Body of pancreas (tissue), 4 donors: ENCODE data around the gene CYGB. TPM values are rescaled to one million over a fixed set of nuclear protein-coding genes. Genes with fewer than 3 reads are reported as not detected.

ENCODE experiments used
- ATAC-seq: fragments of 150-250 bp; one replicate; pipeline ENCODE4 v1.9.1; 2016
- DNase-seq, 4 donors: peaks; one replicate each; pipeline ENCODE4 v3.0.0-alpha.2; 2019
- H3K27ac ChIP-seq, 4 donors: fragments of 200-600 bp; sonication (generic); 1 replicate in 3 of 4; 2 replicates in 1 of 4; pipeline versions ENCODE4 v1.5.1 to v1.6.1; 2016 to 2019; ENCODE audit warnings: mild to moderate bottlenecking in 1 of 4, mixed read lengths in 1 of 4, moderate library complexity in 1 of 4
- H3K27me3 ChIP-seq, 2 donors: fragments of 200-600 bp; sonication (generic); one replicate each; pipeline ENCODE4 v1.6.0; 2016; ENCODE audit warnings: mild to moderate bottlenecking in 1 of 2
- H3K36me3 ChIP-seq, 2 donors: fragments of 200-600 bp; sonication (generic); replicated peaks in 1 of 2; 2 replicates each; pipeline ENCODE4 v1.5.1; 2016; ENCODE audit warnings: low read depth in 2 of 2; ENCODE audit not compliant: insufficient read depth in 1 of 2
- H3K4me1 ChIP-seq: fragments of 200-600 bp; sonication (generic); one replicate; pipeline ENCODE4 v1.6.0; 2016
- H3K4me3 ChIP-seq, 2 donors: fragments of 200-600 bp; sonication (generic); 1 replicate in 1 of 2; 2 replicates in 1 of 2; pipeline ENCODE4 v1.5.1; 2016 to 2019
- H3K9me3 ChIP-seq, 3 donors: fragments of 200-600 bp; sonication (generic); 1 replicate in 2 of 3; 2 replicates in 1 of 3; pipeline ENCODE4 v1.5.1; 2016
- POLR2A ChIP-seq, 3 donors: fragments of 450-650 bp; IDR thresholded peaks; one replicate each; pipeline ENCODE4 v1.6.1; 2016; ENCODE audit warnings: antibody characterized with exemption in 3 of 3, mild to moderate bottlenecking in 2 of 3
- WGBS, 2 donors: methylation state at CpG; one replicate each; pipeline ENCODE4 v1.1.5; 2017; 5-methylcytosine and 5-hydroxymethylcytosine counted together
- intact Hi-C: fragments of 100-400 bp; cut with DNase I; formaldehyde crosslinking; loops from one replicate; pipeline ENCODE4 v1.15.1; 2023
- total RNA-seq, 2 donors: library from RNA; depleted of rRNA; stranded (reverse); fragments of >200 nt; gene quantifications; one replicate each; pipeline ENCODE4 v1.1.0, GENCODE V29; 2016
- TF ChIP-seq, protein P1 (sequence below), 7 experiments: fragments of 450-650 bp in 4 of 7; fragments of 200-600 bp in 3 of 7; sonication (generic) in 3 of 7; IDR thresholded peaks; one replicate each; pipeline ENCODE4 v1.5.1; 2016 to 2019; ENCODE audit warnings: antibody characterized with exemption in 7 of 7

The CYGB gene
- total RNA-seq, 2 donors from 2014 or later, result 9.6 to 21.1 TPM

DNA sequence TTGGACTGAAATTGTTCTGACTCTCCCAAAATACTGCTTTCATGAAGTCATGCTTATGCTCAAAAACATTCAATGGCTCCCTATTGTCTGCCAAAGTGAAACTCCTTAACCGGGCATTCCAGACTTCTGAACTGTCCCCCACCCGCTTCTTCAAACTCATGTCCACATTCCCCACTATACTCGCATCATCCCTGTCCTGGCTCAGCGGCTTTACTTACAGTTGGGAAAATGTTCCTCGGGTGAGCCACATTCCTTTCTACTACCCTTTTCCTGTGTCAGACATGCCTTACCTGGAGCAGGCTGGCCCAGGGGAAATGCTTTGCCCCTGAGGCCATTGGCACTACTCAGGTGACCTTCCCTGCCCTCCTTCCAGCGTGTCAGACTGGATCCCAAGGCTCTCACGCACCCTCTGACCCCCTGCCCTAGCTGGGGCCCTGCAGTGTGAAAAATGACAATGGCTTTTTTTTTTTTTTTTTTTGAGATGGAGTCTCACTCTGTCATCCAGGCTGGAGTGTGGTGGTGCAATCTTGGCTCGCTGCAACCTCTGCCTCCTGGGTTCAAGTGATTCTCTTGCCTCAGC lies 5.3 kb downstream of the CYGB start:
- Histone ChIP-seq H3K27me3 (no peaks in the 10 kb centered on the region), H3K4me1 (peaks cover 9% of the 10 kb centered on the region), H3K9me3 (no peaks in the 10 kb centered on the region), H3K36me3 (no peaks in the 10 kb centered on the region), H3K4me3 (no peak overlapping the region), H3K27ac (peak overlapping the region in 1 of 4 donors; percentile 24)
- DNase-seq (no peak), ATAC-seq (no peak)
- intact Hi-C loops, result no loop called here
- TF ChIP-seq, protein P1, sequence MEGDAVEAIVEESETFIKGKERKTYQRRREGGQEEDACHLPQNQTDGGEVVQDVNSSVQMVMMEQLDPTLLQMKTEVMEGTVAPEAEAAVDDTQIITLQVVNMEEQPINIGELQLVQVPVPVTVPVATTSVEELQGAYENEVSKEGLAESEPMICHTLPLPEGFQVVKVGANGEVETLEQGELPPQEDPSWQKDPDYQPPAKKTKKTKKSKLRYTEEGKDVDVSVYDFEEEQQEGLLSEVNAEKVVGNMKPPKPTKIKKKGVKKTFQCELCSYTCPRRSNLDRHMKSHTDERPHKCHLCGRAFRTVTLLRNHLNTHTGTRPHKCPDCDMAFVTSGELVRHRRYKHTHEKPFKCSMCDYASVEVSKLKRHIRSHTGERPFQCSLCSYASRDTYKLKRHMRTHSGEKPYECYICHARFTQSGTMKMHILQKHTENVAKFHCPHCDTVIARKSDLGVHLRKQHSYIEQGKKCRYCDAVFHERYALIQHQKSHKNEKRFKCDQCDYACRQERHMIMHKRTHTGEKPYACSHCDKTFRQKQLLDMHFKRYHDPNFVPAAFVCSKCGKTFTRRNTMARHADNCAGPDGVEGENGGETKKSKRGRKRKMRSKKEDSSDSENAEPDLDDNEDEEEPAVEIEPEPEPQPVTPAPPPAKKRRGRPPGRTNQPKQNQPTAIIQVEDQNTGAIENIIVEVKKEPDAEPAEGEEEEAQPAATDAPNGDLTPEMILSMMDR (IDR thresholded peaks at IDR 0.05), result no peak
- TF ChIP-seq POLR2A (IDR thresholded peaks at IDR 0.05), result no peak
- WGBS, 2 donors, result 74 to 83% methylated on average over 8 of the region's 8 CpGs

DNA sequence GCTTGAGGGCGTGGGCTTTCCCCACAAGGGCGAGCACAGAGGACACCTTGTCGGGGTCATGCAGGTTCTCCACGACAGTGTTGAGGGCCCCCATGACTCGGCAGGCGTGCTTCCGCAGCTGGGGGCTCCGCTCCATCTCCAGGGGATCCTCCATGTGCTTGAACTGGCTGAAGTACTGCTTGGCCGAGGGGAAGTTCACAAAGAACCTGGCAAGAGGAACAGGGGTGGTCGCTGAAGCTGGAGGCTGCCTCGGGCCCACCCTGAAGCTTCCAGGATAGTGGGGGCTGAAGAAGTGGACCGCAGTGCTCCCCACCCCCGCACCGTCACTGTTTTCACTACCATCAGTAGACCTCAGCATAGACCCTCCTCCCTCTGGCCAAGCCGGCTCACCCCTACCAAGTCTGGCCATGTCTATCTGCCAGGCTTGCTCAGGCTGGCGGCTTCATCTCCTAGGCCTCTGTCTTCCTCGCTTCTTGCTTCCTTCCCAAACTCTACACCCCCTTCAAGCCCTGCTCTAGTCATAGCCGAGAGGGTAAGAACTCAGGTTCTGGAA lies 5.9 kb downstream of the CYGB start:
- 77 to 85% methylated on average over 17 to 18 of the region's 18 CpGs for WGBS, 2 donors
- Histone ChIP-seq H3K9me3 (no peaks in the 10 kb centered on the region), H3K36me3 (no peaks in the 10 kb centered on the region), H3K27ac (peak overlapping the region in 2 of 4 donors; percentile 24 to 76), H3K4me1 (peaks cover 5% of the 10 kb centered on the region), H3K27me3 (no peaks in the 10 kb centered on the region), H3K4me3 (no peak overlapping the region)
- DNase-seq, result no peak
- intact Hi-C loops, result no loop called here
- TF ChIP-seq POLR2A (IDR thresholded peaks at IDR 0.05), result no peak
- TF ChIP-seq, protein P1 (IDR thresholded peaks at IDR 0.05), result no peak
- ATAC-seq, result no peak

DNA sequence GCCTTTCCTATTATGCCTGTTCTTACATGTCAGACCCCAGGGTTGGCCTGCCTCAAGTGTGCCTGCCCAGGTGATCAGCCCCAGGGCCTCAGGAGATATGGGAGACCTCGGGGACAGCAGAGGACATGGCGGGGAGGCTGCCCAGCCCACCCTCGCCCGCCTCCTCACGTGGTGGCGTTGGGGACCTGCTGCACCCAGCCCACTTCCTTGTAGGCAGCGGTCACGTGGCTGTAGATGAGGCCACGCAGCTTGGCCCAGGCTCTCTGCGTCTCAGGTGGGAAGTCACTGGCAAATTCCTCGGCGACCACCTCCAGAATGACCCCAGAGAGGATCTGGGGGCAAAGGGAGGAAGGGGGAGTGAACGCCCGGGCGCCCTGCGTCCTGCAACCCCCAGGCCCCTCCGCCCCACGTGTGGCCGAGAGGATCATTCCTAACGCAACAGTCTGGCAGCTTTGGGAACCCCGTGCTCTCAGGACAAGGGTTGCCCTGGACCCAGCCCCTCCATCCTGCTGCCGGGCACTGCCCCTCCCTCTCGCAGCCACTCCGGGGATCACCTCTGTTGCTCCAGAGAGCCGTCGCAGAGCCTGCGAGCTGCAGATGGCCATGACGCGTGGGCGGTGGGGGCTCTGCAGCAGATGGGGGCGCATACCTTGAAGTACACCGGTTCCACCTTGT lies 6.6 kb downstream of the CYGB start:
- H3K4me1 ChIP-seq, result peaks cover 5% of the 10 kb centered on the region
- TF ChIP-seq, protein P1 (IDR thresholded peaks at IDR 0.05), result no peak
- TF ChIP-seq POLR2A (IDR thresholded peaks at IDR 0.05), result no peak
- intact Hi-C loops, result no loop called here
- peak overlapping the region; percentile 22 to 78 (median 64) for H3K27ac ChIP-seq
- ATAC-seq (no peak), DNase-seq (no peak)
- H3K4me3 ChIP-seq, result no peak overlapping the region
- no peaks in the 10 kb centered on the region for H3K36me3 ChIP-seq
- H3K9me3 ChIP-seq, result no peaks in the 10 kb centered on the region
- H3K27me3 ChIP-seq, result no peaks in the 10 kb centered on the region
- 75 to 79% methylated on average over 12 to 31 of the region's 32 CpGs for WGBS, 2 donors

DNA sequence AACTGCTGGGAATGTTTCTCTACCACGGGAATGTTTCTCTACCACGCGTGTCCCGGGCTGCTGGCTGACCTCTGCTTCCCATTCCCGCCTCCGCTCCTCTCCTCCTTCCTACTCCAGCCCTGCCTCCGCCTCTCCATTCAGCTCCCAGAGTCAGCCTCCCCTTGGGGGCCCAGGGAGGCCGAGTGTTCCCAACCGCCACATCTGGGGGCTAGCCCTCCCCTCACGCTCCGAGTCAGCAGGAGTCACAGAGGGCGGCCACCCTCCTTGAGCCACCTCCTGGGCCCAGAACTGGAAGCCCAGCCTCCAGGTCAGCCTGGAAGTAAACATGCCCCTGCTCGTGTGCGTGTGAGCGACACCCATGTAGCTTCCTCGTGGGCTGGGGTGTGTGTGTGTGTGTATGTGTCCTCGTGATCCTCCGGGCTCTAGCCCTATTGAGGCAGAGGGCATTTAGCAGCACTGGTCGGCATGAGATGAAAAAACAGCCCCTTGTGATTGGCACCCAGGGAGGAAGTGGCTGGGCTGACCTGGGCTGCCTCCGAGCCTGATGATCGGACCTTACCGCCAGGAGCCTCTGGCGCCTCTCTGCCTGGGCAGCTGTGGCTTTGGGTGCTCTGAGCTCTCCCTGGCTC lies 7.3 kb downstream of the CYGB start:
- ATAC-seq (peak; percentile 17), DNase-seq (peak in 1 of 4 donors; percentile 28)
- peaks cover 8% of the 10 kb centered on the region for H3K4me1 ChIP-seq
- intact Hi-C loops, result no loop called here
- TF ChIP-seq, protein P1 (IDR thresholded peaks at IDR 0.05), result no peak
- no peak for TF ChIP-seq POLR2A (IDR thresholded peaks at IDR 0.05)
- no peaks in the 10 kb centered on the region for H3K9me3 ChIP-seq
- H3K27me3 ChIP-seq, result no peaks in the 10 kb centered on the region
- no peak overlapping the region for H3K4me3 ChIP-seq
- peak overlapping the region; percentile 22 to 78 (median 64) for H3K27ac ChIP-seq
- no peaks in the 10 kb centered on the region for H3K36me3 ChIP-seq
- 72 to 77% methylated on average over 18 to 23 of the region's 23 CpGs for WGBS, 2 donors
